GM13976 (cell line): Measurements from ENCODE around the gene KCNQ1.

Experiments used
- DNase-seq: peaks from one replicate; pipeline ENCODE4 v3.0.0; 2012; ENCODE audit warnings: low spot score
- in situ Hi-C: fragments of 300-500 bp; cut with MboI; formaldehyde crosslinking; loops from one replicate; pipeline ENCODE4 v1.12.0; 2022; ENCODE audit warnings: low sequenced_read_pairs, mixed read lengths, inconsistent platforms; ENCODE audit not compliant: unreplicated experiment
- TF ChIP-seq, protein P1 (sequence below): IDR thresholded peaks from 2 replicates; pipeline ENCODE4 v1.5.1; 2012; ENCODE audit warnings: borderline replicate concordance, mild to moderate bottlenecking; ENCODE audit not compliant: insufficient read depth; ENCODE audit errors: extremely low read depth, missing control alignments, control extremely low read depth

Gene KCNQ1

DNA sequence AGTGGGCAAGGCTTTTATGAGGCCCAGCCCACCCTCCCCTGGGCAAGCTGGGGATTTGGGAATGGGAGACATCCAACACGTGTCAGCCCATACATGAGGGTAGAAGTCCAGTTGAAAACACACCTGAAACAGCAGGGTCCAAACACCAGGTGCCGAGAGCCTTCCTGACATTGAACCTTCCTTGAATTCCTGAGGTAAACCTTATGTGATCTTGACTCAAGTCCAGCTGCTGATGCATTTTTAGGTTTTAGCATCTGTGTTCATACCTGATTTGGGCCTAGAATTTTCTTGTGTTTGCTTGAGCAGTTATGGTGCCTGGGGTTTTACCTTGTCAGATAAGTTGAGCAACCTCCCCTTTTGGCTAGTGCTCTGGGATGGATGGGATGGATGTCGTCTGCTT is 374.5 kb downstream of the KCNQ1 start:
- in situ Hi-C loops, result no loop called here
- no peak for DNase-seq
- TF ChIP-seq, protein P1, sequence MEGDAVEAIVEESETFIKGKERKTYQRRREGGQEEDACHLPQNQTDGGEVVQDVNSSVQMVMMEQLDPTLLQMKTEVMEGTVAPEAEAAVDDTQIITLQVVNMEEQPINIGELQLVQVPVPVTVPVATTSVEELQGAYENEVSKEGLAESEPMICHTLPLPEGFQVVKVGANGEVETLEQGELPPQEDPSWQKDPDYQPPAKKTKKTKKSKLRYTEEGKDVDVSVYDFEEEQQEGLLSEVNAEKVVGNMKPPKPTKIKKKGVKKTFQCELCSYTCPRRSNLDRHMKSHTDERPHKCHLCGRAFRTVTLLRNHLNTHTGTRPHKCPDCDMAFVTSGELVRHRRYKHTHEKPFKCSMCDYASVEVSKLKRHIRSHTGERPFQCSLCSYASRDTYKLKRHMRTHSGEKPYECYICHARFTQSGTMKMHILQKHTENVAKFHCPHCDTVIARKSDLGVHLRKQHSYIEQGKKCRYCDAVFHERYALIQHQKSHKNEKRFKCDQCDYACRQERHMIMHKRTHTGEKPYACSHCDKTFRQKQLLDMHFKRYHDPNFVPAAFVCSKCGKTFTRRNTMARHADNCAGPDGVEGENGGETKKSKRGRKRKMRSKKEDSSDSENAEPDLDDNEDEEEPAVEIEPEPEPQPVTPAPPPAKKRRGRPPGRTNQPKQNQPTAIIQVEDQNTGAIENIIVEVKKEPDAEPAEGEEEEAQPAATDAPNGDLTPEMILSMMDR, result no peak

DNA sequence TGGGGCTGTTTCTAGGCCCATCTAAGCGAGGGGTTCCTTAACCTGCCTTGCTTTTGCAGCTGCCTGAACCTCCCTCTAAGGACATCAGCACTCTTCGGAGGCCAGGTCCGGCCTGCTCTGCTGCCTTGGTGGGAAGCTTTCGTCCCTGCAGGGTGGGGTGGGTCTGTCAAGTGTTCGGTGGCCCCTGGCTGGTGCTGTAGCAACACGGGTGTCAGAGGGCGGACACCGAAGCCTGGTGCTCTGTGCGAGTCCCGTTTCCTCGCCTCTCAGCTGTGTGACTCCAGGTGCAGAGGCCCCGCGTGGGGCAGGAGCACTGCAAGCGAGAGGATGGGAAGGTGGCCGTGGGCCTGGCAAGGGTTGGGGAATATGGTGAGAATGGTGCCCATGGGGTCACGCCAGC is 376.2 kb downstream of the KCNQ1 start:
- no peak for DNase-seq
- in situ Hi-C loops, result no loop called here
- TF ChIP-seq, protein P1, result no peak

DNA sequence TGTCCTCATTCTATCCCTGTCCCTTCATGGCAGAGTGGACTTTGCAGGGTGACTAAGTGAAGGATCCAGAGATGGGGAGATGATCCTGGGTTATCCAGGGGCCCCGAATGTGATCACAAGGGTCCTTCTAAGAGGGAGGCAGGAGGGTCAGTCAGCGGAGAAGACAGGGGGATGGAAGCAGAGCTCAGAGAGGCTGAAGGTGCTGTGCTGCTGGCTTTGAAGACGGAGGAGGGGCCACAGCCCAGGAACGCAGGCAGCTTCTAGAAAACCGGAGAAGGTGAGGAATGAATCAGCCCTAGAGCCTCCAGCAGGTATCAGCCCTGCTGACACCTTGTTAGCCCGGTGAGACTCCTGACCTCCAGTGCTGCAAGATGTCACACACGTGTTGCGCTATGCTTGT is 377.1 kb downstream of the KCNQ1 start:
- DNase-seq, result no peak
- TF ChIP-seq, protein P1, result no peak
- in situ Hi-C loops, result no loop called here

DNA sequence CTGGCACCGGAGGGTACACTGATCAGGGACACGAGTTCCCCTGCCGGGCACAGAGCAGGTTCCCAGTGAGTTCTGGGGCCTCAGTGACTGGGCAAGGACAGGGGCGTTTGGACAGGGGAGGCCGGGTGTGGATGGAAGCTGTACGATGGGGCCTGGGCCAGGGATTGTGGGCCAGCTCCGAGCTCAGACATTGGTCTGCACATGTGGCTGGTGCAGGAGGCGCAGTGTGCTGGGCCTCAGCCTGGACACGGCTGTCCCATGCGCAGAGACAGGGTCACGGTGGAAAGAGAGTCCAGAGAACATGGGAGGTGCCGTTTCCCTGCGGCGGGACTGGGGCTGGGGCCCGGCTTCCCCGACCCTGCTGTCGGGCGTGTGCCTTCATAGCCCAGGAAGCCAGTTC is 380.0 kb downstream of the KCNQ1 start:
- no peak for DNase-seq
- in situ Hi-C loops, result no loop called here
- TF ChIP-seq, protein P1, result no peak

DNA sequence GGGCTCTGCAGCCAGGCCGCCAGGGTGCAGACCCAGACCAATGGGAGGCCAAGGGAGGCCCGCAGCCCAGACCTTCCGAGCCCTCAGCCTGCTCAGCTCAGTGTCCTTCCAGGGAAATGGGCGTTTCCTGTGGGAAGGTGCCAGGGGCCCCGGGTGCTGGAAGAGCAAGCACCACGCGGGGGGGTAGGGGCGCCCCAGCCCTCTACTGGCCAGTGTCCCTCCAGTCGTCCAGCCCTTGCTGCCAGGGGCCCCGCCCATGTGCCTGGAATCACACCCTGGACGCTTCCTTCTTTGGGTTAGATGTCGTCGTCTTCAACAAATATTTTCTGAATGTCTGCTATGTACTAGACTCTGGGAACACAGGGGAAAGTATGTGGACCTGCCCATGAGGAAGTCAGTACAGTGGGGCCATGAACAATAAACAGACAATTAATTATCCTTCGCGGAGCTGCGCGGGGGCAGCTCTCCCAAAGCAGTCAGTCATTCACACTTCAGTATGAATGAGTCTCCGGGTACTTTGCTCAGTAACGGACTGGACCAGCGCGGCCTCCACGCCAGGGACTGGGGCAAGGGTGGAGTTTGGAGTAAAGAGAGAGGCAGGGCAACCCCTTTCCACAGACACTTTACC is 380.6 kb downstream of the KCNQ1 start:
- in situ Hi-C loops, result no loop called here
- TF ChIP-seq, protein P1, result no peak
- DNase-seq, result no peak

DNA sequence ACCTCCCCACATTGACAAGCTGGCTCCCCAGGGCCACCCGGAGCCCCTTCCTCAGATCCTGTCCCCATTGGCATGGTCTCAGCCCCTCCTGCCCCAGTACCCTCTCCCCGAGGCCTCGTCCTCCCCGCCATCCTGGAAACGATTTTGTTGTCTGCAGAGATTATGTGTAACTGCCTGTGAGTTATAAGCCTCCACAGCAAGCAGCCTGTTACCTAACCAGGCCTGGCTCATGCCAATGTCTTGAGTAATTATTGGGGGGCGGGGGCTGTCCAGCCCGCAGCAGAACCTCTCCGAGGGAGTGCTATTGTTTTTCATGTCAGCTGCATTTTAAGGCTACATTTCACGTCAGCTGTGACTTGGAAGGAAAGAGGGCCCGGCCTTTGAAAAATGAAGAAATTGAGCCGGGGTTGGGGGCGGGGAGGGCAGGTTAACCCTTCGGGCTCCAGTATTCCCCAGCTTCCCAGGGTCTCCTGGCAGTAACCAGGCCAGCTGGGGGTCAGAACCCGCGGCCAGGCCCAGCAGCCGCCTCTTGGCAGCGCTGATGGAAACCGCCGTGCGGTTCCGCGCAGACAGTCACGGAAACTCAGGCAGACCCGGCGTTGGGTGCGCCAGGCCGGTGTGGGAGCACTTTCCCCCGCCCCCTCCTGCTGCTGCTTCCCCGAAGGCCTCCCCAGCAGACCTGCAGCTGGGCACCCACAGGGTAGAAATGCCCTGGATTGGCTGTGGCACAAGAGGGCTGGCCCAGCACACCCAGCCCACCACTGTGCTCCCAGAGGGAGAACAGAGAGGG is 381.3 kb downstream of the KCNQ1 start:
- TF ChIP-seq, protein P1, result no peak
- DNase-seq, result no peak
- in situ Hi-C loops, result no loop called here
